GM12873 (cell line): Measurements from ENCODE around the gene MTCL3.

Experiments
- CTCF ChIP-seq: IDR thresholded peaks from 2 replicates; pipeline ENCODE4 v1.5.1; 2012; ENCODE audit warnings: low read depth, mild to moderate bottlenecking, moderate library complexity, low read length, control low read depth; ENCODE audit not compliant: insufficient read depth; ENCODE audit errors: missing control alignments

The MTCL3 gene

DNA sequence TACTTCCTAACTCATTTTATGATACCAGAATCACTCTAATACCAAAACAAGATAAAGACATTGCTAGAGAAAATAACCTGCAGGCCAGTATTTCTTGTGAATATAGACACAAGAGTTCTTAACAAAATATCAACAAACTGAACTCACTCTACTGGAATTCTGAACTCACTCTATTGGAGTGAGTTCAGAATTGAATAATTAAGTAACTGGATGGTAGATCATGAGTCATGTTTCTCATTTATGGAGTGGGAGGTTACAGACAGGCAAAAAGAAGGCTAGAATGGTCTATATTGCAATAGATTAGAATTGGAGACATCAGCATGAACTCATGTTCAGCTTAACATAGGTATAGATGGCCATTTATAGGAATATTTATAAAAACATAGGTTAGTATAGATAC is 31.3 kb upstream of the MTCL3 start:
- no peak for TF ChIP-seq CTCF

DNA sequence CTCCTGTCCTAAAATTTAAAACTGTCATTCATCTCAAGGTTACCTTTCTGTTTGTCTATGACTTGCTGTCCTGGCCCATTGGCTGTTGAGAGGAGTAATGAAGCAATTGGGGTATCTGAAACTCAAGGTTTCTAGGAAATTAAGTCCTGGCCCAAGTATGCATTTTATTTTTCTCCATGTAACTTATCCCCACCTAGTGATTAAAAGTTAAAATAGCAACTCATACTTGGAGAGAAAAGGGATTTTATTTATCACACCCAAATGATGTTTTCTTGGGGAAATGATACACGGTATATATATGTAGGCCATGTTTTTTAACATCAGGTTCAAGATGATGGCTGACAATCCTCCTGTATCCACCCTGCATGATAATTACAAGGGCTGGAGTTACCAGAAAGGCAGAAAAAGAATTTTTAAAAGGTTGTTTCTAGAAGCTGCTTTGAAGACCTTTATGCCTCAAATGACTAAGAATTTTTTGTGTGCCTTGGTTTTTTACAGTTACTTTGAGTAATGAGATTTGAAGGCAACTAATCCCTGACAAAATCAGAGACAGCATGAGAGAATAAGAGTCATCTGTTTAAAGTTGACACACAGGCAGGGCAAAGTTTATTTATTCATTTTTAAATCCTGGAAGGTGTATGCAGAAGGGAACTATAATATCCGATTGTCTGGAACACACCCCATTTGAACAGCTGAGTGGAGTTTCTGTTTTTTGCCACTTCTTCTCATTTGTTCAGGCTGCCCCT is 28.9 kb upstream of the MTCL3 start:
- TF ChIP-seq CTCF, result no peak

GRCh38 chr6:127547215-127547614 is 28.1 kb upstream of the MTCL3 start:
- peak; percentile 53 for TF ChIP-seq CTCF

DNA sequence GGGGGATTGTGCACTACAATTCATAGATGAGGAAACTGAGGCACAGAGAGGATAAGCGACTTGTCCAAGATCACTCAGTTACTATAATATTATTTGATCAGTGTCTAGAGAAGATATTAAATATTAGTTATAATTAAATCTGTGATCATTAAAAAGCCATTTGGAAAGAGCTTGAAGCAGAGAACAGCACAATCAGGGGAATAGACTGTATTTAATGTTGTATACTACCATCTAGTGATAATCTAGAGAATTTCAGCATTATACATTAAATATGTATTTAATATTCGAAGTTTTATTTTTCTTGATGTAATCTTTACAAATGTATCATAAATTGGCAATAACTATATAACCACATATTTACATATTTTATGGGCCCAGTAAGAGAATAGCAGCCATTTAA is 20.1 kb upstream of the MTCL3 start:
- no peak for TF ChIP-seq CTCF

GRCh38 chr6:127538750-127539264 is 19.7 kb upstream of the MTCL3 start:
- TF ChIP-seq CTCF, result no peak

GRCh38 chr6:127533736-127534135 is 14.6 kb upstream of the MTCL3 start:
- no peak for TF ChIP-seq CTCF

- TF ChIP-seq CTCF, result no peak
Observed at GRCh38 chr6:127533011-127533410, 13.9 kb upstream of the MTCL3 start.
